ENCODE data around the gene TSSK3. TPM values are rescaled to one million over a fixed set of nuclear protein-coding genes. Genes with fewer than 3 reads are reported as not detected.
A peak's percentile ranks its signal among the peaks of the same experiment; 100 is the strongest.

Gene TSSK3
- total RNA-seq, 2 donors from 2014 or later: 3.4 to 6.4 TPM

DNA sequence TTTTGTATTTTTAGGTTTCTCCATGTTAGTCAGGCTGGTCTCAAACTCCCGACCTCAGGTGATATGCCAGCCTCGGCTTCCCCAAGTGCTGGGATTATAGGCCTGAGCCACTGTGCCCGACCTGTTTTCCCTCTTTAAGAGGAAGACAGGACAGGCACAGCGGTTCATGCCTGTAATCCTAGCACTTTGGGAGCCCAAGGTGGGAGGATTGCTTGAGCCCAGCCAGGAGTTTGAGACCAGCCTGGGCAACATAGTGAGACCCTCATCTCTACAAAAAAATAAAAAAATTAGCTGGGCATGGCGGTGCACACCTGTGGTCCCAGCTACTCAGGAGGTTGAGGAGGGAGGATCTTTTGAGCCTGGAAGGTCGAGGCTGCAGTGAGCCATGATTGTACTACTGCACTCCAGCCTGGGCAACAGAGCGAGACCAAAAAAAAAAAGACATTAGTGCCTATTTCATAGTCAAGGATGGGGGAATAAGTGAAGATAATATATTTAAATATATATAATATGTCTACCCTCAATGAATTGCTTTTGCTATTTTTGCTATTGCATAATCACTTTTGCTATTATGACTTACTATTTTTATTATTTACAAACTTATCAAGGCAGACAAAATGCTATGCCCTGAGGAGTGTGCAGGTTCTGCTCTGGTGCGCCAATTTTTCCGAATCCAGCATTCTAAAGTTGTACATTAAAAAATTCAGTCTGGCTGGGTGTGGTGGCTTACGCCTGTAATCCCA lies 44.0 kb upstream of the TSSK3 start:
- Mint-ChIP-seq H3K27me3 (ENCODE audit: insufficient read depth) (no peaks in the 10 kb centered on the region), H3K4me3 (no peak overlapping the region), H3K4me1 (peaks cover 8% of the 10 kb centered on the region), H3K36me3 (ENCODE audit: low read depth) (peaks cover 44% of the 10 kb centered on the region), H3K27ac (no peak overlapping the region), H3K9me3 (no peaks in the 10 kb centered on the region)
- Histone ChIP-seq H3K9ac (ENCODE audit: extremely low read depth, low read length, poor library complexity, severe bottlenecking) (no peak overlapping the region), H3K4me1 (ENCODE audit: control insufficient read depth, insufficient read depth, low read length) (no peaks in the 10 kb centered on the region), H3K36me3 (ENCODE audit: control insufficient read depth, insufficient read depth, low read length) (peaks cover 44% of the 10 kb centered on the region), H3K9me3 (ENCODE audit: control insufficient read depth, low read length) (no peaks in the 10 kb centered on the region), H3K4me3 (ENCODE audit: low read length) (no peak overlapping the region), H3K27me3 (ENCODE audit: control insufficient read depth, insufficient read depth, low read length, poor library complexity, severe bottlenecking) (no peaks in the 10 kb centered on the region), H3K27ac (ENCODE audit: low read depth, low read length) (no peak overlapping the region)
- WGBS, 2 experiments (ENCODE audit: insufficient coverage in 1 of 2, insufficient read length in 1 of 2): 96 to 97% methylated on average over 8 to 9 of the region's 10 CpGs
- DNase-seq: no peak
- TF ChIP-seq, protein P1, sequence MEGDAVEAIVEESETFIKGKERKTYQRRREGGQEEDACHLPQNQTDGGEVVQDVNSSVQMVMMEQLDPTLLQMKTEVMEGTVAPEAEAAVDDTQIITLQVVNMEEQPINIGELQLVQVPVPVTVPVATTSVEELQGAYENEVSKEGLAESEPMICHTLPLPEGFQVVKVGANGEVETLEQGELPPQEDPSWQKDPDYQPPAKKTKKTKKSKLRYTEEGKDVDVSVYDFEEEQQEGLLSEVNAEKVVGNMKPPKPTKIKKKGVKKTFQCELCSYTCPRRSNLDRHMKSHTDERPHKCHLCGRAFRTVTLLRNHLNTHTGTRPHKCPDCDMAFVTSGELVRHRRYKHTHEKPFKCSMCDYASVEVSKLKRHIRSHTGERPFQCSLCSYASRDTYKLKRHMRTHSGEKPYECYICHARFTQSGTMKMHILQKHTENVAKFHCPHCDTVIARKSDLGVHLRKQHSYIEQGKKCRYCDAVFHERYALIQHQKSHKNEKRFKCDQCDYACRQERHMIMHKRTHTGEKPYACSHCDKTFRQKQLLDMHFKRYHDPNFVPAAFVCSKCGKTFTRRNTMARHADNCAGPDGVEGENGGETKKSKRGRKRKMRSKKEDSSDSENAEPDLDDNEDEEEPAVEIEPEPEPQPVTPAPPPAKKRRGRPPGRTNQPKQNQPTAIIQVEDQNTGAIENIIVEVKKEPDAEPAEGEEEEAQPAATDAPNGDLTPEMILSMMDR (conservative IDR thresholded peaks at IDR 0.05): no peak

DNA sequence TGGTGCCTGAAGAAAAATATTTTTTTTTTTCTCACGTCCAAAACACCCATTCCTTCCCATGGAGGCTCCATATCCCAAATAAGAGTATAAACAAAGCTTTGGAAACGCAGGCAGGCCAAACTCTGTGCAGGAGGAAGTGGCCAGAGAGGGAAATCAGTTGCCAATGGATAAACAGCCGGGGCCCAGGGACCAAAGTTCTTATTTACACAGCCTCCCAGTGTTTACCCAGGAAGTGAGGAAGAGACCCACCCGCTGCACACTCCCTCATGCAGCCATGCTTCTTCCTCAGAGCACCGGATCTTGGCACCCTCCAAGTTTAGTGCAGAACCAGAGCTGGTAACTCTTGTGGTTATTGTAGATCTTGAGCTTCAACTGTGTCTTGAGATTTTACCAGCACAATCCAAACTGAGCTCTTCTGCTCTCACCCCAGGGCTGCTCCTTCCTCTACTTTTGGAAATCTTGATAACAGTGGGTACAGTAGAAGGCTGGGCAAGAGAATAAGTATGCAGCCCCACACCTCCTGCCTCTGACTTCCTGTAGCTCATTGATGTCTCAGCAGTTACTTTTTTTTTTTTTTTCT lies 40.5 kb upstream of the TSSK3 start:
- Histone ChIP-seq H3K9me3 (ENCODE audit: control insufficient read depth, low read length) (no peaks in the 10 kb centered on the region), H3K27ac (ENCODE audit: low read depth, low read length) (no peak overlapping the region), H3K36me3 (ENCODE audit: control insufficient read depth, insufficient read depth, low read length) (peaks cover 62% of the 10 kb centered on the region), H3K4me3 (ENCODE audit: low read length) (no peak overlapping the region), H3K4me1 (ENCODE audit: control insufficient read depth, insufficient read depth, low read length) (no peaks in the 10 kb centered on the region), H3K9ac (ENCODE audit: extremely low read depth, low read length, poor library complexity, severe bottlenecking) (no peak overlapping the region), H3K27me3 (ENCODE audit: control insufficient read depth, insufficient read depth, low read length, poor library complexity, severe bottlenecking) (no peaks in the 10 kb centered on the region)
- TF ChIP-seq, protein P1 (conservative IDR thresholded peaks at IDR 0.05): no peak
- Mint-ChIP-seq H3K9me3 (no peaks in the 10 kb centered on the region), H3K4me3 (no peak overlapping the region), H3K27me3 (ENCODE audit: insufficient read depth) (no peaks in the 10 kb centered on the region), H3K4me1 (peaks cover 8% of the 10 kb centered on the region), H3K27ac (peak overlapping the region; percentile 41), H3K36me3 (ENCODE audit: low read depth) (peaks cover 52% of the 10 kb centered on the region)
- DNase-seq: no peak
- 79 to 80% methylated on average over 2 to 4 of the region's 5 CpGs for WGBS, 2 experiments (ENCODE audit: insufficient coverage in 1 of 2, insufficient read length in 1 of 2)

DNA sequence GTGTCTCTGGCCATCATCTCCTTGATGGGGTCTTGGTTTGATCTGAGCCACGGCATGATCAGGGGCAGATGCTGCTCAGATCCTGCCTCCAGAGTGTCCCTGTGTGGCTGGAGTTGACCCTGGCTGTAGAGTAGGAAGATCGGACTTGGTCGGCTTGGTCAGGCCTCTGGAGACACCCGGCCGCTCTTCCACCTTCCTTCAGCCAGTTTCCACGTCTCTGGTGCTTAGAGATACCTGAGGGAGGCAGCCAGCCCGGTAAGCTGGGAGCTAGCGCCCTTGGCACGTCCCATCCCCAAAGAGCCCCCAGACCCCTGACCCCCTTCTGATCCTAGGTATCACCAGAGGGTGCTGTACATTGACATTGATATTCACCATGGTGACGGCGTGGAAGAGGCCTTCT lies 35.1 kb upstream of the TSSK3 start:
- peaks cover 82% of the 10 kb centered on the region for H3K36me3 ChIP-seq (ENCODE audit: control insufficient read depth, insufficient read depth, low read length)
- Mint-ChIP-seq H3K4me1 (peaks cover 2% of the 10 kb centered on the region), H3K4me3 (no peak overlapping the region), H3K36me3 (ENCODE audit: low read depth) (peaks cover 77% of the 10 kb centered on the region), H3K27ac (no peak overlapping the region), H3K27me3 (ENCODE audit: insufficient read depth) (no peaks in the 10 kb centered on the region), H3K9me3 (no peaks in the 10 kb centered on the region)
- no peak overlapping the region for H3K9ac ChIP-seq (ENCODE audit: extremely low read depth, low read length, poor library complexity, severe bottlenecking)
- TF ChIP-seq, protein P1 (conservative IDR thresholded peaks at IDR 0.05): no peak
- no peaks in the 10 kb centered on the region for H3K9me3 ChIP-seq (ENCODE audit: control insufficient read depth, low read length)
- no peak overlapping the region for H3K4me3 ChIP-seq (ENCODE audit: low read length)
- no peak for DNase-seq
- 98 to 100% methylated on average over 4 to 11 of the region's 11 CpGs for WGBS, 2 experiments (ENCODE audit: insufficient coverage in 1 of 2, insufficient read length in 1 of 2)
- H3K4me1 ChIP-seq (ENCODE audit: control insufficient read depth, insufficient read depth, low read length): no peaks in the 10 kb centered on the region
- H3K27me3 ChIP-seq (ENCODE audit: control insufficient read depth, insufficient read depth, low read length, poor library complexity, severe bottlenecking): no peaks in the 10 kb centered on the region
- H3K27ac ChIP-seq (ENCODE audit: low read depth, low read length): no peak overlapping the region
